Measurements from ENCODE around the gene NOTUM.

NOTUM gene

GRCh38 chr17:81917565-81918332 is 43.2 kb downstream of the NOTUM start, which contains the start of gene SIRT7:
TSS of gene SIRT7 (minus strand) at chr17:81918176. CDS start at chr17:81918131, 45 bp downstream.
- Histone ChIP-seq H2AFZ (ENCODE audit: low read length) (peak within 1 kb of the TSS; percentile 80), H2BK12ac (ENCODE audit: low read length) (no peak within 1 kb of the TSS), H3K27ac (replicated peaks; ENCODE audit: low read length) (no peak within 1 kb of the TSS), H2BK15ac (ENCODE audit: low read length) (no peak within 1 kb of the TSS), H3K36me3 (replicated peaks in 1 of 2; ENCODE audit: control insufficient read depth in 2 of 2, insufficient read depth in 2 of 2, low read length in 2 of 2) (peaks cover 37 to 68% of the 10 kb centered on the region in 2 donors), H2BK120ac (ENCODE audit: low read depth, low read length) (no peak within 1 kb of the TSS), H3K9me3 (replicated peaks in 1 of 2; ENCODE audit: control insufficient read depth in 2 of 2, insufficient read depth in 1 of 2, low read depth in 1 of 2, low read length in 2 of 2) (peaks cover 0 to under 1% of the 10 kb centered on the region in 2 donors), H4K8ac (ENCODE audit: low read depth, low read length) (no peak within 1 kb of the TSS), H2BK5ac (ENCODE audit: low read length) (no peak within 1 kb of the TSS), H3K4me1 (ENCODE audit: control insufficient read depth in 2 of 2, insufficient read depth in 1 of 2, low read depth in 1 of 2, low read length in 2 of 2) (peaks cover 4 to 7% of the 10 kb centered on the region in 2 donors), H3K27me3 (ENCODE audit: control insufficient read depth in 3 of 3, insufficient read depth in 3 of 3, low read depth in 1 of 3, low read length in 3 of 3) (no peaks in the 10 kb centered on the region), H4K91ac (ENCODE audit: low read depth, low read length, poor library complexity) (no peak within 1 kb of the TSS), H3K4me3 (ENCODE audit: low read length in 2 of 2) (peak within 1 kb of the TSS; percentile 77 to 90), H3K4ac (ENCODE audit: low read length) (no peak within 1 kb of the TSS), H3K79me1 (ENCODE audit: low read depth, low read length) (peaks cover 27% of the 10 kb centered on the region), H3K18ac (ENCODE audit: low read length) (peak within 1 kb of the TSS; percentile 57), H3K9ac (ENCODE audit: low read depth, low read length, poor library complexity) (peak within 1 kb of the TSS; percentile 89), H2AK5ac (ENCODE audit: low read depth, low read length) (peak within 1 kb of the TSS; percentile 64), H3K23ac (ENCODE audit: low read depth, low read length, poor library complexity) (peak within 1 kb of the TSS; percentile 74), H3K14ac (ENCODE audit: low read length) (no peak within 1 kb of the TSS), H3K4me2 (ENCODE audit: insufficient read depth, low read length, poor library complexity, severe bottlenecking) (peak within 1 kb of the TSS; percentile 92)
- peak; percentile 83 for DNase-seq (ENCODE audit: low spot score)
- no CpG with 5 or more reads among the region's 94 CpGs for WGBS, 2 donors (ENCODE audit: extremely low coverage in 2 of 2, insufficient read length in 2 of 2, insufficient replicate concordance in 1 of 2)

GRCh38 chr17:81916234-81917001 is 44.6 kb downstream of the NOTUM start:
- no peak for DNase-seq (ENCODE audit: low spot score)
- Histone ChIP-seq H3K79me1 (ENCODE audit: low read depth, low read length) (peaks cover 17% of the 10 kb centered on the region), H2BK12ac (ENCODE audit: low read length) (no peak overlapping the region), H3K4me2 (ENCODE audit: insufficient read depth, low read length, poor library complexity, severe bottlenecking) (no peak overlapping the region), H3K9ac (ENCODE audit: low read depth, low read length, poor library complexity) (no peak overlapping the region), H3K4me3 (ENCODE audit: low read length in 2 of 2) (peak overlapping the region in 1 of 2 donors; percentile 77), H2BK15ac (ENCODE audit: low read length) (no peak overlapping the region), H3K4ac (ENCODE audit: low read length) (no peak overlapping the region), H3K9me3 (replicated peaks in 1 of 2; ENCODE audit: control insufficient read depth in 2 of 2, insufficient read depth in 1 of 2, low read depth in 1 of 2, low read length in 2 of 2) (no peaks in the 10 kb centered on the region), H3K36me3 (replicated peaks in 1 of 2; ENCODE audit: control insufficient read depth in 2 of 2, insufficient read depth in 2 of 2, low read length in 2 of 2) (peaks cover 31 to 66% of the 10 kb centered on the region in 2 donors), H3K4me1 (ENCODE audit: control insufficient read depth in 2 of 2, insufficient read depth in 1 of 2, low read depth in 1 of 2, low read length in 2 of 2) (peaks cover 3 to 7% of the 10 kb centered on the region in 2 donors), H4K91ac (ENCODE audit: low read depth, low read length, poor library complexity) (no peak overlapping the region), H3K18ac (ENCODE audit: low read length) (no peak overlapping the region), H2BK120ac (ENCODE audit: low read depth, low read length) (no peak overlapping the region), H3K27ac (replicated peaks; ENCODE audit: low read length) (no peak overlapping the region), H3K27me3 (ENCODE audit: control insufficient read depth in 3 of 3, insufficient read depth in 3 of 3, low read depth in 1 of 3, low read length in 3 of 3) (no peaks in the 10 kb centered on the region), H4K8ac (ENCODE audit: low read depth, low read length) (no peak overlapping the region), H2BK5ac (ENCODE audit: low read length) (no peak overlapping the region), H3K14ac (ENCODE audit: low read length) (no peak overlapping the region), H2AK5ac (ENCODE audit: low read depth, low read length) (no peak overlapping the region), H2AFZ (ENCODE audit: low read length) (no peak overlapping the region), H3K23ac (ENCODE audit: low read depth, low read length, poor library complexity) (no peak overlapping the region)
- no CpG with 5 or more reads among the region's 21 CpGs for WGBS, 2 donors (ENCODE audit: extremely low coverage in 2 of 2, insufficient read length in 2 of 2, insufficient replicate concordance in 1 of 2)

- no peak overlapping the region for H4K8ac ChIP-seq (ENCODE audit: low read depth, low read length)
- H3K9me3 ChIP-seq (replicated peaks in 1 of 2; ENCODE audit: control insufficient read depth in 2 of 2, insufficient read depth in 1 of 2, low read depth in 1 of 2, low read length in 2 of 2) = no peaks in the 10 kb centered on the region
- no CpG with 5 or more reads among the region's 12 CpGs for WGBS, 2 donors (ENCODE audit: extremely low coverage in 2 of 2, insufficient read length in 2 of 2, insufficient replicate concordance in 1 of 2)
- H3K9ac ChIP-seq (ENCODE audit: low read depth, low read length, poor library complexity) = no peak overlapping the region
- no peak overlapping the region for H3K23ac ChIP-seq (ENCODE audit: low read depth, low read length, poor library complexity)
- H3K27me3 ChIP-seq (ENCODE audit: control insufficient read depth in 3 of 3, insufficient read depth in 3 of 3, low read depth in 1 of 3, low read length in 3 of 3) = no peaks in the 10 kb centered on the region
- no peak overlapping the region for H3K18ac ChIP-seq (ENCODE audit: low read length)
- no peak overlapping the region for H2BK120ac ChIP-seq (ENCODE audit: low read depth, low read length)
- no peak overlapping the region for H2BK5ac ChIP-seq (ENCODE audit: low read length)
- no peak overlapping the region for H3K14ac ChIP-seq (ENCODE audit: low read length)
- no peak overlapping the region for H3K4me2 ChIP-seq (ENCODE audit: insufficient read depth, low read length, poor library complexity, severe bottlenecking)
- H3K79me1 ChIP-seq (ENCODE audit: low read depth, low read length) = peaks cover 8% of the 10 kb centered on the region
- H2AK5ac ChIP-seq (ENCODE audit: low read depth, low read length) = no peak overlapping the region
- no peak overlapping the region for H2BK15ac ChIP-seq (ENCODE audit: low read length)
- H3K27ac ChIP-seq (replicated peaks; ENCODE audit: low read length) = no peak overlapping the region
- H2AFZ ChIP-seq (ENCODE audit: low read length) = no peak overlapping the region
- peak overlapping the region in 1 of 2 donors; percentile 3 for H3K4me3 ChIP-seq (ENCODE audit: low read length in 2 of 2)
- no peak overlapping the region for H2BK12ac ChIP-seq (ENCODE audit: low read length)
- DNase-seq (ENCODE audit: low spot score) = no peak
- no peak overlapping the region for H3K4ac ChIP-seq (ENCODE audit: low read length)
- peaks cover 28 to 58% of the 10 kb centered on the region in 2 donors for H3K36me3 ChIP-seq (replicated peaks in 1 of 2; ENCODE audit: control insufficient read depth in 2 of 2, insufficient read depth in 2 of 2, low read length in 2 of 2)
- H3K4me1 ChIP-seq (ENCODE audit: control insufficient read depth in 2 of 2, insufficient read depth in 1 of 2, low read depth in 1 of 2, low read length in 2 of 2) = peaks cover 4 to 10% of the 10 kb centered on the region in 2 donors
- no peak overlapping the region for H4K91ac ChIP-seq (ENCODE audit: low read depth, low read length, poor library complexity)
Observed at GRCh38 chr17:81915331-81915730, 45.7 kb downstream of the NOTUM start.
